NCI-H1694 treated with DMSO at 0.1 percent for 48 hours (cell line): ENCODE data around the gene ZNF605.
"Not testable (repeated sequence)": the region's sequence is repeated elsewhere in the genome, so short reads cannot be mapped to it uniquely, and the experiment has no call there.

Experiments
- DNase-seq: peaks from one replicate; lab custom pipeline; 2025; lab: John Stamatoyannopoulos, UW

ZNF605 gene

GRCh38 chr12:132956011-132956788, at the start of gene ZNF605:
TSS of gene ZNF605 (minus strand) at chr12:132956306. CDS start at chr12:132945635, 10,671 bp downstream.
- peak; percentile 58 for DNase-seq

- no peak for DNase-seq
Measured at GRCh38 chr12:132998741-132999140, 42.6 kb upstream of the ZNF605 start.

- DNase-seq = no peak
Measured at GRCh38 chr12:132986885-132987225, 30.7 kb upstream of the ZNF605 start.

- DNase-seq = peak; percentile 87
Measured at GRCh38 chr12:132986001-132986884, 30.1 kb upstream of the ZNF605 start, which contains the start of gene ZNF26. TSS of gene ZNF26 (plus strand) at chr12:132986367. CDS start at chr12:132986841, 474 bp downstream.

GRCh38 chr12:132976870-132977269, 20.8 kb upstream of the ZNF605 start:
- not testable (repeated sequence) for DNase-seq

- no peak for DNase-seq
Measured at GRCh38 chr12:132972374-132972773, 16.3 kb upstream of the ZNF605 start.

GRCh38 chr12:132967736-132968135, 11.6 kb upstream of the ZNF605 start:
- DNase-seq = no peak

GRCh38 chr12:132966676-132967415, 10.7 kb upstream of the ZNF605 start:
- no peak for DNase-seq

- no peak for DNase-seq
Measured at GRCh38 chr12:132965796-132966195, 9.7 kb upstream of the ZNF605 start.

GRCh38 chr12:132963947-132964346, 7.8 kb upstream of the ZNF605 start:
- DNase-seq = not testable (repeated sequence)

- not testable (repeated sequence) for DNase-seq
Measured at GRCh38 chr12:132961790-132962189, 5.7 kb upstream of the ZNF605 start.

GRCh38 chr12:132955094-132956010, 754 bp downstream of the ZNF605 start:
- DNase-seq = peak; percentile 1

- DNase-seq = no peak
Measured at GRCh38 chr12:132954471-132955048, 1.5 kb downstream of the ZNF605 start.

- no peak for DNase-seq
Measured at GRCh38 chr12:132953771-132954170, 2.3 kb downstream of the ZNF605 start.

- DNase-seq = no peak
Measured at GRCh38 chr12:132953163-132953425, 3.0 kb downstream of the ZNF605 start.

GRCh38 chr12:132952371-132953162, 3.5 kb downstream of the ZNF605 start:
- DNase-seq = no peak

- no peak for DNase-seq
Measured at GRCh38 chr12:132951649-132952048, 4.5 kb downstream of the ZNF605 start.

- no peak for DNase-seq
Measured at GRCh38 chr12:132950844-132951535, 5.1 kb downstream of the ZNF605 start.
